Transverse colon (tissue), 4 donors: ENCODE results near the gene COMMD4. TPM values are rescaled to one million over a fixed set of nuclear protein-coding genes. Genes with fewer than 3 reads are reported as not detected.

ENCODE experiments used
- DNase-seq: peaks from one replicate; pipeline ENCODE4 v3.0.0-alpha.2; 2019
- H3K27ac ChIP-seq, 4 donors: fragments of 200-600 bp; sonication (generic); 2 replicates each; pipeline ENCODE4 v1.5.1; 2016 to 2018; ENCODE audit warnings: inconsistent platforms in 4 of 4
- H3K27me3 ChIP-seq: fragments of 200-600 bp; sonication (generic); 2 replicates; pipeline ENCODE4 v1.5.1; 2017; ENCODE audit warnings: inconsistent platforms
- H3K36me3 ChIP-seq, 4 donors: fragments of 200-600 bp; sonication (generic); 2 replicates each; pipeline ENCODE4 v1.5.1; 2017 to 2019; ENCODE audit warnings: inconsistent platforms in 4 of 4
- H3K4me1 ChIP-seq, 4 donors: fragments of 200-600 bp; sonication (generic); 2 replicates each; pipeline ENCODE4 v1.5.1; 2017 to 2020; ENCODE audit warnings: inconsistent platforms in 4 of 4
- H3K4me3 ChIP-seq, 4 donors: fragments of 200-600 bp; sonication (generic); 1 replicate in 1 of 4; 2 replicates in 3 of 4; pipeline versions ENCODE4 v1.5.1 to v1.6.1; 2017 to 2019; ENCODE audit warnings: inconsistent platforms in 4 of 4
- H3K9me3 ChIP-seq, 2 donors: fragments of 200-600 bp; sonication (generic); 2 replicates each; pipeline ENCODE4 v1.5.1; 2017 to 2019; ENCODE audit warnings: inconsistent platforms in 2 of 2
- EP300 ChIP-seq: sonication (generic); formaldehyde crosslinking; IDR thresholded peaks from one replicate; pipeline ENCODE4 v1.6.1; 2017; ENCODE audit warnings: antibody characterized with exemption, low read depth
- POLR2A ChIP-seq: fragments of 450-650 bp; IDR thresholded peaks from one replicate; pipeline ENCODE4 v1.6.1; 2016; ENCODE audit warnings: antibody characterized with exemption, mild to moderate bottlenecking, moderate library complexity
- POLR2AphosphoS5 ChIP-seq, 3 donors: sonication (generic); formaldehyde crosslinking; IDR thresholded peaks; one replicate each; pipeline ENCODE4 v1.6.1; 2016; ENCODE audit warnings: antibody characterized with exemption in 3 of 3
- WGBS, 2 donors: methylation state at CpG; one replicate each; pipeline ENCODE4 v1.1.5; 2018; ENCODE audit warnings: low coverage in 1 of 2; 5-methylcytosine and 5-hydroxymethylcytosine counted together
- in situ Hi-C, 4 donors: fragments of 200-750 bp; cut with MboI; loops; one replicate each; pipeline versions ENCODE4 v1.15.0 to v1.15.1; 2017; ENCODE audit warnings: low sequenced_read_pairs in 3 of 4, low pct_ligation_motif_present in 1 of 4, low pct_unique_long_range_greater_than_20kb in 1 of 4
- intact Hi-C: fragments of 100-400 bp; cut with DNase I; formaldehyde crosslinking; loops from one replicate; pipeline ENCODE4 v1.15.1; 2023; ENCODE audit warnings: low total_unique reads
- total RNA-seq, 4 donors: library from RNA; depleted of rRNA; stranded (reverse); fragments of >200 nt; gene quantifications; one replicate each; pipeline ENCODE4 v1.1.0, GENCODE V29; 2016
- TF ChIP-seq, protein P1 (sequence below), 5 experiments: fragments of 200-600 bp in 3 of 5; fragments of 450-650 bp in 2 of 5; sonication (generic) in 3 of 5; IDR thresholded peaks; 1 replicate in 2 of 5; 2 replicates in 3 of 5; pipeline ENCODE4 v1.5.1; 2016 to 2017; ENCODE audit warnings: antibody characterized with exemption in 5 of 5, inconsistent platforms in 3 of 5, mild to moderate bottlenecking in 2 of 5, moderate library complexity in 1 of 5

The COMMD4 gene
- total RNA-seq, 4 donors from 2014 or later: 33.2 to 97.3 (median 70.3) TPM

DNA sequence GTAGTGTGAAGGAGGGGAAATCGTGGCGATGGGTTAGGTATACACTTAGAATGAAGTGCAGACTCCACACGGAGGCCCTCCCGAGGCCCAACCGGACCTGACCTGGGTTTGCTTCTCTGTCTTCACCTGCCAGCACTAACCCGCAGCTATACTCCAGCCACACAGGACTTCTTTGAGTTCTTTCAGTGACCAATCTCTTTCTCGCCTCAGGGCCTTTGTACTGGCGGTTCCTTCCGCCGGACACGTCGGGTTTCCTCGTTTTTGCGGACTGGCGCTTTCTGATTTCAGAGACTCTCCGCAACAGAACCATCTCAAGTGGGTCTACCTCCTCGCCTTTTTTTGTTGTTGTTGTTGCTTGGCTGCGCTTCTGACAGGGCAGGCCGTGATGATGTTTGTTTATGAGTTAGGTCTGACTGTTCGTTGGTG, 10.9 kb downstream of the COMMD4 start, which contains the start of gene NEIL1:
NEIL1 (plus strand) TSS at position 244 of the 426 bp plus-strand sequence. CDS start 1,867 bp downstream, outside the sequence.
- 16 to 18% methylated on average over 7 to 20 of the region's 20 CpGs for WGBS, 2 donors
- Histone ChIP-seq H3K27me3 (no peaks in the 10 kb centered on the region), H3K36me3 (no peaks in the 10 kb centered on the region), H3K4me3 (peak within 1 kb of the TSS; percentile 75 to 89 (median 82)), H3K9me3 (no peaks in the 10 kb centered on the region), H3K27ac (peak within 1 kb of the TSS; percentile 80 to 88 (median 86)), H3K4me1 (peaks cover 11 to 27% (median 15%) of the 10 kb centered on the region in 4 donors)
- peak; percentile 64 for DNase-seq
- intact Hi-C loops (no loop called here), in situ Hi-C loops (loop anchor here in 1 of 4 donors (25.0 kb wide), 1 partner anchor 335 kb away; the partner anchor contains the start of gene PPCDC)
- TF ChIP-seq, protein P1, sequence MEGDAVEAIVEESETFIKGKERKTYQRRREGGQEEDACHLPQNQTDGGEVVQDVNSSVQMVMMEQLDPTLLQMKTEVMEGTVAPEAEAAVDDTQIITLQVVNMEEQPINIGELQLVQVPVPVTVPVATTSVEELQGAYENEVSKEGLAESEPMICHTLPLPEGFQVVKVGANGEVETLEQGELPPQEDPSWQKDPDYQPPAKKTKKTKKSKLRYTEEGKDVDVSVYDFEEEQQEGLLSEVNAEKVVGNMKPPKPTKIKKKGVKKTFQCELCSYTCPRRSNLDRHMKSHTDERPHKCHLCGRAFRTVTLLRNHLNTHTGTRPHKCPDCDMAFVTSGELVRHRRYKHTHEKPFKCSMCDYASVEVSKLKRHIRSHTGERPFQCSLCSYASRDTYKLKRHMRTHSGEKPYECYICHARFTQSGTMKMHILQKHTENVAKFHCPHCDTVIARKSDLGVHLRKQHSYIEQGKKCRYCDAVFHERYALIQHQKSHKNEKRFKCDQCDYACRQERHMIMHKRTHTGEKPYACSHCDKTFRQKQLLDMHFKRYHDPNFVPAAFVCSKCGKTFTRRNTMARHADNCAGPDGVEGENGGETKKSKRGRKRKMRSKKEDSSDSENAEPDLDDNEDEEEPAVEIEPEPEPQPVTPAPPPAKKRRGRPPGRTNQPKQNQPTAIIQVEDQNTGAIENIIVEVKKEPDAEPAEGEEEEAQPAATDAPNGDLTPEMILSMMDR (IDR thresholded peaks at IDR 0.05): no peak
- peak in 1 of 3 donors; percentile 28 for TF ChIP-seq POLR2AphosphoS5 (IDR thresholded peaks at IDR 0.05)
- TF ChIP-seq POLR2A: peak; percentile 42

DNA sequence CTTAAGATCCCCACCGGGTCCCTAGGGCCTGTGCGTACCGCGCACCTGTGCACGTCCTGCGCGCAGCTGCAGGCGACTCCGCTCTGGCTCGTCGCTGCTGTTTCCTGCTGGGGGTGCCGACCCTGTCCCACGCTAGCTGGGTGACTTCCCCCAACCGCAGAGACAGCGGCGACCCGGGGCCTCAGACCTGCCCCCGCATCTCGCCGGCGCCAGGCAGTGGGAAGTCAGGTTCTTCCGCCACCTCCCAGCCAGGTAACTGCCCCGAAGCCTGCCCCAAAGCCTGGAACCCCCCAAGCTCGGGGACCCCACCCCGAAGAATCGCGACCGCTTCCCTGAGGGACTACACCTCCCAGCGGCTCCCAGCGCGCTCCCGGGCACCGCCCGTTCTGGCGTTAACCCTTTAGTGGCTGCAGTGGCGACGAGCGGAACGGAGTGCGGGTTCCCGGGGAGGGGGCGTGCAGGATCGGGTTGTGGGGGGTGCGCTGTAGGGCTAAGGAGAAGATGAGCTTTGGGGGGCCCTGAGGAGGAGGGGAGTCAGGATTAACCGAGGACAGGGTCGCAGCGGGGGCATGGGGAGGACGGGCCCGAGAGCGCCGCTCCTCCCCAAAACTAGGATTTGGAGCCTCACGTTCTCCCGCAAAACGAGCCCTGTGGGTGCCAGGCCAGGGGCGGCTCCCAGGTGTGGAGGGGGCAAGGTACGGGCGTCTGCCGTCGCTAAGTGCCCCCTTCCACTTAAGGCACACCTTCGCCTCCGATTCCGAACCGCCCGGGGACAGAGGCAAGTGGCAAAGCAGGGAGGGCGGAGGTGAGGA, 11.6 kb downstream of the COMMD4 start:
- Histone ChIP-seq H3K27me3 (no peaks in the 10 kb centered on the region), H3K4me1 (peaks cover 11 to 27% (median 15%) of the 10 kb centered on the region in 4 donors), H3K4me3 (peak overlapping the region; percentile 75 to 89 (median 82)), H3K36me3 (no peaks in the 10 kb centered on the region), H3K9me3 (no peaks in the 10 kb centered on the region), H3K27ac (peak overlapping the region; percentile 80 to 88 (median 86))
- in situ Hi-C loops: loop anchor here in 1 of 4 donors (25.0 kb wide), 1 partner anchor 335 kb away; the partner anchor contains the start of gene PPCDC
- intact Hi-C loops: no loop called here
- DNase-seq: peak; percentile 79
- TF ChIP-seq EP300 (no peak), POLR2AphosphoS5 (IDR thresholded peaks at IDR 0.05) (peak in 1 of 3 donors; percentile 17)
- TF ChIP-seq, protein P1 (IDR thresholded peaks at IDR 0.05): no peak
- 0 to 2% methylated on average over 23 to 50 of the region's 65 CpGs for WGBS, 2 donors

DNA sequence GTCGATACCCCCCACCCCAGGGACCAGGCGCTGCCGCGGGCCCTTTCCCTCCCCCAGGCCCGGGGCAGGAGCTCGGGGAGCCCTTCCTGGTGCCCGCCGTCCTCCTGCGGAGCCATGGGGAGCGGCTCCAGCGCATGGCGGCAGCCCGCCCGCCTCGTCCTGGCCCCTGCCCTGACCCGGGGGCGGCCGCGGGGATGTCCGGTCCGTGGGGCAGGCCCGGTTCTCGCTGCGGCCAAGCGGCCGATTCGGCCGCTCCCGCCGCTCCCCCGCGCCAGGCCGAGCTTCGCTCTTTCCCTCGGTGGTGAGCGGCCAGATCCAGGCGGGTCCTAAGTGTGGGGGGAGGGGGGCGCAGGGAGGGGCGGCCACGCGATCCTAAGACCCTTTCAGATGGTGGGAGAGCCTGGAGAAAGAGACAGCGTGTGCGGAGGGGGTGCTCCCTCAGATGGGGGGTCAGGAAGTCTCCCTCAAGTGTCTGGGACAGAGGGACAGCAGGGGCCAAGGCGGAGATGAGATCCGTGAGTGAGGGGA, 12.2 kb downstream of the COMMD4 start:
- H3K4me1 ChIP-seq: peaks cover 11 to 27% (median 15%) of the 10 kb centered on the region in 4 donors
- TF ChIP-seq, protein P1 (IDR thresholded peaks at IDR 0.05): no peak
- no peak for TF ChIP-seq EP300
- no peak for TF ChIP-seq POLR2A
- no peak for TF ChIP-seq POLR2AphosphoS5 (IDR thresholded peaks at IDR 0.05)
- peak overlapping the region; percentile 80 to 88 (median 86) for H3K27ac ChIP-seq
- H3K4me3 ChIP-seq: peak overlapping the region; percentile 75 to 89 (median 82)
- 3% methylated on average over 36 of the region's 45 CpGs; no CpG with 5 or more reads in 1 of the 2 donors for whole genome bisulfite sequencing, 2 donors
- H3K27me3 ChIP-seq: no peaks in the 10 kb centered on the region
- no peaks in the 10 kb centered on the region for H3K9me3 ChIP-seq
- intact Hi-C loops (no loop called here), in situ Hi-C loops (loop anchor here in 1 of 4 donors (25.0 kb wide), 1 partner anchor 336 kb away; the partner anchor contains the start of gene PPCDC)
- DNase-seq: no peak
- H3K36me3 ChIP-seq: no peaks in the 10 kb centered on the region
